ENCODE data around the gene SMCO1. TPM values are rescaled to one million over a fixed set of nuclear protein-coding genes. Genes with fewer than 3 reads are reported as not detected.
A peak's percentile ranks its signal among the peaks of the same experiment; 100 is the strongest.

Gene SMCO1
- total RNA-seq, 2 experiments from 2014 or later, result not detected

- Histone ChIP-seq H3K27me3 (ENCODE audit: control insufficient read depth in 1 of 2, insufficient read depth in 2 of 2, low read length in 2 of 2) (no peaks in the 10 kb centered on the region), H3K36me3 (ENCODE audit: insufficient read depth, low read length) (no peaks in the 10 kb centered on the region), H3K9me3 (ENCODE audit: control insufficient read depth in 1 of 2, insufficient read depth in 1 of 2, low read length in 2 of 2) (peaks cover 0 to 5% of the 10 kb centered on the region in 2 experiments), H3K4me3 (ENCODE audit: low read length) (no peak overlapping the region), H3K27ac (ENCODE audit: low read depth in 1 of 2, low read length in 2 of 2) (no peak overlapping the region), H3K4me1 (ENCODE audit: insufficient read depth, low read length) (peaks cover 9% of the 10 kb centered on the region)
- DNase-seq, result no peak
- Mint-ChIP-seq H3K27me3 (no peaks in the 10 kb centered on the region), H3K4me1 (ENCODE audit: low read depth) (peaks cover 4% of the 10 kb centered on the region), H3K4me3 (no peak overlapping the region), H3K36me3 (ENCODE audit: low read depth) (no peaks in the 10 kb centered on the region), H3K9me3 (no peaks in the 10 kb centered on the region), H3K27ac (no peak overlapping the region)
- CTCF ChIA-PET, result no interaction called here
- intact Hi-C loops (cut with DNase I, micrococcal nuclease), result no loop called here
- ATAC-seq (ENCODE audit: poor library complexity), result no peak
- POLR2A ChIA-PET, result no interaction called here
- no peak for TF ChIP-seq CTCF (IDR thresholded peaks at IDR 0.05)
These were observed 16.3 kb upstream of the SMCO1 start for GRCh38 chr3:196531418-196531817.

- Histone ChIP-seq H3K4me3 (ENCODE audit: low read length) (peak overlapping the region; percentile 52), H3K4me1 (ENCODE audit: insufficient read depth, low read length) (peaks cover 9% of the 10 kb centered on the region), H3K27me3 (ENCODE audit: control insufficient read depth in 1 of 2, insufficient read depth in 2 of 2, low read length in 2 of 2) (no peaks in the 10 kb centered on the region), H3K9me3 (ENCODE audit: control insufficient read depth in 1 of 2, insufficient read depth in 1 of 2, low read length in 2 of 2) (peaks cover 0 to 5% of the 10 kb centered on the region in 2 experiments), H3K27ac (ENCODE audit: low read depth in 1 of 2, low read length in 2 of 2) (no peak overlapping the region), H3K36me3 (ENCODE audit: insufficient read depth, low read length) (no peaks in the 10 kb centered on the region)
- ChIA-PET POLR2A (interaction anchor here (0.6 to 1.6 kb wide), 9 partner anchors 26 to 435 kb away, joined by 3 to 15 read pairs (median 3); partner anchors contain the start of genes FBXO45, NCBP2 and WDR53), CTCF (interaction anchor here (0.6 to 1.7 kb wide), 31 partner anchors 9 to 458 kb away, joined by 3 to 10 read pairs (median 4); partner anchors contain the start of genes DYNLT2B, FBXO45, NRROS and PCYT1A)
- peak; percentile 77 for TF ChIP-seq CTCF (IDR thresholded peaks at IDR 0.05)
- intact Hi-C loops (cut with DNase I, micrococcal nuclease), result loop anchor here in 1 of 2 experiments (5.0 kb wide), 1 partner anchor 39 kb away; the partner anchor contains the start of genes FBXO45 and WDR53
- Mint-ChIP-seq H3K27me3 (no peaks in the 10 kb centered on the region), H3K4me3 (peak overlapping the region; percentile 60), H3K4me1 (ENCODE audit: low read depth) (peaks cover 4% of the 10 kb centered on the region), H3K36me3 (ENCODE audit: low read depth) (no peaks in the 10 kb centered on the region), H3K27ac (no peak overlapping the region), H3K9me3 (no peaks in the 10 kb centered on the region)
- ATAC-seq (ENCODE audit: poor library complexity), result peak; percentile 95
- DNase-seq, result peak; percentile 48 to 88 (median 72)
These were observed 13.6 kb upstream of the SMCO1 start for GRCh38 chr3:196528639-196529233.

GRCh38 chr3:196525141-196525540, 10.0 kb upstream of the SMCO1 start:
- no peak overlapping the region for H3K4me3 Mint-ChIP-seq
- no peaks in the 10 kb centered on the region for H3K36me3 ChIP-seq (ENCODE audit: insufficient read depth, low read length)
- H3K4me1 Mint-ChIP-seq (ENCODE audit: low read depth), result peaks cover 4% of the 10 kb centered on the region
- no peaks in the 10 kb centered on the region for H3K27me3 Mint-ChIP-seq
- peaks cover 13 to 18% of the 10 kb centered on the region in 2 experiments for H3K9me3 ChIP-seq (ENCODE audit: control insufficient read depth in 1 of 2, insufficient read depth in 1 of 2, low read length in 2 of 2)
- CTCF ChIA-PET, result no interaction called here
- peaks cover 12% of the 10 kb centered on the region for H3K36me3 Mint-ChIP-seq (ENCODE audit: low read depth)
- no peak overlapping the region for H3K27ac ChIP-seq (ENCODE audit: low read depth in 1 of 2, low read length in 2 of 2)
- H3K9me3 Mint-ChIP-seq, result peaks cover 16% of the 10 kb centered on the region
- intact Hi-C loops (cut with DNase I, micrococcal nuclease), result loop anchor here in 1 of 2 experiments (5.0 kb wide), 1 partner anchor 42 kb away; the partner anchor contains the start of genes FBXO45 and WDR53
- H3K4me1 ChIP-seq (ENCODE audit: insufficient read depth, low read length), result peaks cover 9% of the 10 kb centered on the region
- H3K27me3 ChIP-seq (ENCODE audit: control insufficient read depth in 1 of 2, insufficient read depth in 2 of 2, low read length in 2 of 2), result no peaks in the 10 kb centered on the region
- no peak for TF ChIP-seq CTCF (IDR thresholded peaks at IDR 0.05)
- no peak overlapping the region for H3K4me3 ChIP-seq (ENCODE audit: low read length)
- DNase-seq, result no peak
- no peak for ATAC-seq (ENCODE audit: poor library complexity)
- POLR2A ChIA-PET, result no interaction called here
- H3K27ac Mint-ChIP-seq, result no peak overlapping the region
